WTC11 (cell line): Measurements from ENCODE around the gene SARS1. TPM values are rescaled to one million over a fixed set of nuclear protein-coding genes. Genes with fewer than 3 reads are reported as not detected.

Experiments
- ATAC-seq: fragments of 200-7000 bp; cut with Tn5 transposase; 2 replicates; pipeline ENCODE4 v1.10.0; 2021; ENCODE audit warnings: mild to moderate bottlenecking, moderate library complexity
- CTCF ChIA-PET: fragments of 300-600 bp; sonication (Branson Sonifier 250); formaldehyde crosslinking; loops from one replicate; lab custom pipeline; 2021; ENCODE audit warnings: antibody characterized with exemption; lab: Charles Lee
- POLR2A ChIA-PET: fragments of 350-600 bp; sonication (Branson Sonifier 250); formaldehyde crosslinking; loops from one replicate; lab custom pipeline; 2021; ENCODE audit warnings: antibody characterized with exemption; lab: Charles Lee
- DNase-seq: peaks from one replicate; pipeline ENCODE4 v3.0.0; 2021; ENCODE audit warnings: low spot score
- H3K27ac Mint-ChIP-seq: 2 replicates; pipeline ENCODE4 v1.8.0; 2021; ENCODE audit warnings: mixed read lengths
- H3K27me3 Mint-ChIP-seq: 2 replicates; pipeline ENCODE4 v1.8.0; 2021; ENCODE audit warnings: low read depth, mild to moderate bottlenecking, moderate library complexity, mixed read lengths
- H3K36me3 Mint-ChIP-seq: 2 replicates; pipeline ENCODE4 v1.8.0; 2021; ENCODE audit warnings: mixed read lengths
- H3K4me1 Mint-ChIP-seq: 2 replicates; pipeline ENCODE4 v1.8.0; 2022; ENCODE audit warnings: mixed read lengths
- H3K4me3 Mint-ChIP-seq: 2 replicates; pipeline ENCODE4 v1.8.0; 2021; ENCODE audit warnings: mild to moderate bottlenecking, moderate library complexity, mixed read lengths
- H3K9me3 Mint-ChIP-seq: 2 replicates; pipeline ENCODE4 v1.8.0; 2021; ENCODE audit warnings: mixed read lengths
- NFE2L1 ChIP-seq: sonication (generic); formaldehyde crosslinking; IDR thresholded peaks from 2 replicates; pipeline ENCODE4 v1.8.1; 2023; ENCODE audit warnings: missing genetic modification reagents
- ZNF263 ChIP-seq: sonication (generic); formaldehyde crosslinking; IDR thresholded peaks from 2 replicates; pipeline ENCODE4 v1.8.1; 2022; ENCODE audit warnings: low read depth, mild to moderate bottlenecking, moderate library complexity, missing genetic modification reagents
- ZNF317 ChIP-seq: sonication (generic); formaldehyde crosslinking; IDR thresholded peaks from 2 replicates; pipeline ENCODE4 v1.8.1; 2023; ENCODE audit warnings: low read depth, mild to moderate bottlenecking, moderate library complexity, missing genetic modification reagents, borderline replicate concordance
- ZNF423 ChIP-seq: fragments of 250-450 bp; sonication (Bioruptor Pico); IDR thresholded peaks from 2 replicates; pipeline ENCODE4 v2.1.2; 2022; ENCODE audit warnings: mild to moderate bottlenecking, moderate library complexity
- ZNF671 ChIP-seq: fragments of 250-450 bp; sonication (Bioruptor Pico); IDR thresholded peaks from 2 replicates; pipeline ENCODE4 v1.8.0; 2021; ENCODE audit warnings: mild to moderate bottlenecking
- total RNA-seq: library from RNA; stranded (reverse); gene quantifications from 3 replicates; pipeline ENCODE4 v1.2.3, GENCODE V29; 2021
- TF ChIP-seq, protein P1 (sequence below): sonication (generic); formaldehyde crosslinking; IDR thresholded peaks from 2 replicates; pipeline ENCODE4 v1.8.1; 2023; ENCODE audit warnings: mild to moderate bottlenecking, missing genetic modification reagents
- TF ChIP-seq, protein P2 (sequence below): sonication (generic); formaldehyde crosslinking; IDR thresholded peaks from 2 replicates; pipeline ENCODE4 v1.8.0; 2022; ENCODE audit warnings: mild to moderate bottlenecking, missing genetic modification reagents
- TF ChIP-seq, protein P3 (sequence below): sonication (generic); formaldehyde crosslinking; IDR thresholded peaks from 2 replicates; pipeline ENCODE4 v1.8.0; 2022; ENCODE audit warnings: mild to moderate bottlenecking, missing genetic modification reagents
- TF ChIP-seq, protein P4 (sequence below): fragments of 250-450 bp; sonication (Bioruptor Pico); IDR thresholded peaks from 2 replicates; pipeline ENCODE4 v1.9.0; 2021; ENCODE audit warnings: mild to moderate bottlenecking
- TF ChIP-seq, protein P5 (sequence below): fragments of 200-600 bp; IDR thresholded peaks from 2 replicates; pipeline ENCODE4 v1.8.0; 2022; ENCODE audit warnings: antibody characterized with exemption
- TF ChIP-seq, protein P6 (sequence below): sonication (generic); formaldehyde crosslinking; IDR thresholded peaks from 2 replicates; pipeline ENCODE4 v1.8.0; 2023; ENCODE audit warnings: mild to moderate bottlenecking, missing genetic modification reagents
- TF ChIP-seq, protein P7 (sequence below): sonication (generic); formaldehyde crosslinking; IDR thresholded peaks from 2 replicates; pipeline ENCODE4 v1.8.0; 2022; ENCODE audit warnings: mild to moderate bottlenecking, missing genetic modification reagents
- TF ChIP-seq, protein P8 (sequence below): sonication (generic); formaldehyde crosslinking; IDR thresholded peaks from 2 replicates; pipeline ENCODE4 v1.8.0; 2023; ENCODE audit warnings: missing genetic modification reagents, mild to moderate bottlenecking, borderline replicate concordance

The SARS1 gene
- total RNA-seq, 1 experiment from 2014 or later, result 149 TPM

DNA sequence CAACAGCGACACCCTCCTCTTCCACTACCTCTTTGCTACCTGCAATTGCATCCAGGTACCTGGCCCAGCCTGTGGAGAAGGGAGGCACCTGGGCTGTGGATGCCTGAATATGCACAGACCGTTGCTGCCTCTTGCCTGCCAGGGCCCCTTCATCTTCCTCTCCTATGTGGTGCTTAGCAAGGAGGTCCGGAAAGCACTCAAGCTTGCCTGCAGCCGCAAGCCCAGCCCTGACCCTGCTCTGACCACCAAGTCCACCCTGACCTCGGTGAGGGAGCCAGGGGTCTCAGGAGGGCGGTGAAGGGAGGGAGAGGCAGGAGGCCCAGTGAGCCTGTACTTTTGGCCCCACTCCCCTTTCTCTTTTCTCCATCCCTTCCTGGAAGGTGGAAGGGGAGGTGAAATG is 57.7 kb downstream of the SARS1 start:
- TF ChIP-seq ZNF263 (CRISPR knock-in tag) (no peak), ZNF423 (CRISPR knock-in tag) (no peak), ZNF671 (CRISPR knock-in tag) (no peak), NFE2L1 (no peak)
- TF ChIP-seq, protein P1, sequence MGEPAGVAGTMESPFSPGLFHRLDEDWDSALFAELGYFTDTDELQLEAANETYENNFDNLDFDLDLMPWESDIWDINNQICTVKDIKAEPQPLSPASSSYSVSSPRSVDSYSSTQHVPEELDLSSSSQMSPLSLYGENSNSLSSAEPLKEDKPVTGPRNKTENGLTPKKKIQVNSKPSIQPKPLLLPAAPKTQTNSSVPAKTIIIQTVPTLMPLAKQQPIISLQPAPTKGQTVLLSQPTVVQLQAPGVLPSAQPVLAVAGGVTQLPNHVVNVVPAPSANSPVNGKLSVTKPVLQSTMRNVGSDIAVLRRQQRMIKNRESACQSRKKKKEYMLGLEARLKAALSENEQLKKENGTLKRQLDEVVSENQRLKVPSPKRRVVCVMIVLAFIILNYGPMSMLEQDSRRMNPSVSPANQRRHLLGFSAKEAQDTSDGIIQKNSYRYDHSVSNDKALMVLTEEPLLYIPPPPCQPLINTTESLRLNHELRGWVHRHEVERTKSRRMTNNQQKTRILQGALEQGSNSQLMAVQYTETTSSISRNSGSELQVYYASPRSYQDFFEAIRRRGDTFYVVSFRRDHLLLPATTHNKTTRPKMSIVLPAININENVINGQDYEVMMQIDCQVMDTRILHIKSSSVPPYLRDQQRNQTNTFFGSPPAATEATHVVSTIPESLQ (CRISPR knock-in tag), result no peak
- TF ChIP-seq, protein P2, sequence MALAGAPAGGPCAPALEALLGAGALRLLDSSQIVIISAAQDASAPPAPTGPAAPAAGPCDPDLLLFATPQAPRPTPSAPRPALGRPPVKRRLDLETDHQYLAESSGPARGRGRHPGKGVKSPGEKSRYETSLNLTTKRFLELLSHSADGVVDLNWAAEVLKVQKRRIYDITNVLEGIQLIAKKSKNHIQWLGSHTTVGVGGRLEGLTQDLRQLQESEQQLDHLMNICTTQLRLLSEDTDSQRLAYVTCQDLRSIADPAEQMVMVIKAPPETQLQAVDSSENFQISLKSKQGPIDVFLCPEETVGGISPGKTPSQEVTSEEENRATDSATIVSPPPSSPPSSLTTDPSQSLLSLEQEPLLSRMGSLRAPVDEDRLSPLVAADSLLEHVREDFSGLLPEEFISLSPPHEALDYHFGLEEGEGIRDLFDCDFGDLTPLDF (CRISPR knock-in tag), result no peak
- TF ChIP-seq, protein P3, sequence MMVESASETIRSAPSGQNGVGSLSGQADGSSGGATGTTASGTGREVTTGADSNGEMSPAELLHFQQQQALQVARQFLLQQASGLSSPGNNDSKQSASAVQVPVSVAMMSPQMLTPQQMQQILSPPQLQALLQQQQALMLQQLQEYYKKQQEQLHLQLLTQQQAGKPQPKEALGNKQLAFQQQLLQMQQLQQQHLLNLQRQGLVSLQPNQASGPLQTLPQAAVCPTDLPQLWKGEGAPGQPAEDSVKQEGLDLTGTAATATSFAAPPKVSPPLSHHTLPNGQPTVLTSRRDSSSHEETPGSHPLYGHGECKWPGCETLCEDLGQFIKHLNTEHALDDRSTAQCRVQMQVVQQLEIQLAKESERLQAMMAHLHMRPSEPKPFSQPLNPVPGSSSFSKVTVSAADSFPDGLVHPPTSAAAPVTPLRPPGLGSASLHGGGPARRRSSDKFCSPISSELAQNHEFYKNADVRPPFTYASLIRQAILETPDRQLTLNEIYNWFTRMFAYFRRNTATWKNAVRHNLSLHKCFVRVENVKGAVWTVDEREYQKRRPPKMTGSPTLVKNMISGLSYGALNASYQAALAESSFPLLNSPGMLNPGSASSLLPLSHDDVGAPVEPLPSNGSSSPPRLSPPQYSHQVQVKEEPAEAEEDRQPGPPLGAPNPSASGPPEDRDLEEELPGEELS (CRISPR knock-in tag), result no peak
- TF ChIP-seq, protein P4, sequence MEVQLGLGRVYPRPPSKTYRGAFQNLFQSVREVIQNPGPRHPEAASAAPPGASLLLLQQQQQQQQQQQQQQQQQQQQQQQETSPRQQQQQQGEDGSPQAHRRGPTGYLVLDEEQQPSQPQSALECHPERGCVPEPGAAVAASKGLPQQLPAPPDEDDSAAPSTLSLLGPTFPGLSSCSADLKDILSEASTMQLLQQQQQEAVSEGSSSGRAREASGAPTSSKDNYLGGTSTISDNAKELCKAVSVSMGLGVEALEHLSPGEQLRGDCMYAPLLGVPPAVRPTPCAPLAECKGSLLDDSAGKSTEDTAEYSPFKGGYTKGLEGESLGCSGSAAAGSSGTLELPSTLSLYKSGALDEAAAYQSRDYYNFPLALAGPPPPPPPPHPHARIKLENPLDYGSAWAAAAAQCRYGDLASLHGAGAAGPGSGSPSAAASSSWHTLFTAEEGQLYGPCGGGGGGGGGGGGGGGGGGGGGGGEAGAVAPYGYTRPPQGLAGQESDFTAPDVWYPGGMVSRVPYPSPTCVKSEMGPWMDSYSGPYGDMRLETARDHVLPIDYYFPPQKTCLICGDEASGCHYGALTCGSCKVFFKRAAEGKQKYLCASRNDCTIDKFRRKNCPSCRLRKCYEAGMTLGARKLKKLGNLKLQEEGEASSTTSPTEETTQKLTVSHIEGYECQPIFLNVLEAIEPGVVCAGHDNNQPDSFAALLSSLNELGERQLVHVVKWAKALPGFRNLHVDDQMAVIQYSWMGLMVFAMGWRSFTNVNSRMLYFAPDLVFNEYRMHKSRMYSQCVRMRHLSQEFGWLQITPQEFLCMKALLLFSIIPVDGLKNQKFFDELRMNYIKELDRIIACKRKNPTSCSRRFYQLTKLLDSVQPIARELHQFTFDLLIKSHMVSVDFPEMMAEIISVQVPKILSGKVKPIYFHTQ (CRISPR knock-in tag), result no peak
- TF ChIP-seq, all 79 proteins: peak for 0
- peaks cover 22% of the 10 kb centered on the region for H3K4me1 Mint-ChIP-seq
- DNase-seq, result no peak
- H3K4me3 Mint-ChIP-seq, result no peak overlapping the region
- no peaks in the 10 kb centered on the region for H3K27me3 Mint-ChIP-seq
- ChIA-PET POLR2A (no interaction called here), CTCF (no interaction called here)
- peaks cover 9% of the 10 kb centered on the region for H3K36me3 Mint-ChIP-seq
- H3K27ac Mint-ChIP-seq, result no peak overlapping the region; the same call in 1 of the 2 replicates
- H3K9me3 Mint-ChIP-seq, result no peaks in the 10 kb centered on the region
- no peak for ATAC-seq

DNA sequence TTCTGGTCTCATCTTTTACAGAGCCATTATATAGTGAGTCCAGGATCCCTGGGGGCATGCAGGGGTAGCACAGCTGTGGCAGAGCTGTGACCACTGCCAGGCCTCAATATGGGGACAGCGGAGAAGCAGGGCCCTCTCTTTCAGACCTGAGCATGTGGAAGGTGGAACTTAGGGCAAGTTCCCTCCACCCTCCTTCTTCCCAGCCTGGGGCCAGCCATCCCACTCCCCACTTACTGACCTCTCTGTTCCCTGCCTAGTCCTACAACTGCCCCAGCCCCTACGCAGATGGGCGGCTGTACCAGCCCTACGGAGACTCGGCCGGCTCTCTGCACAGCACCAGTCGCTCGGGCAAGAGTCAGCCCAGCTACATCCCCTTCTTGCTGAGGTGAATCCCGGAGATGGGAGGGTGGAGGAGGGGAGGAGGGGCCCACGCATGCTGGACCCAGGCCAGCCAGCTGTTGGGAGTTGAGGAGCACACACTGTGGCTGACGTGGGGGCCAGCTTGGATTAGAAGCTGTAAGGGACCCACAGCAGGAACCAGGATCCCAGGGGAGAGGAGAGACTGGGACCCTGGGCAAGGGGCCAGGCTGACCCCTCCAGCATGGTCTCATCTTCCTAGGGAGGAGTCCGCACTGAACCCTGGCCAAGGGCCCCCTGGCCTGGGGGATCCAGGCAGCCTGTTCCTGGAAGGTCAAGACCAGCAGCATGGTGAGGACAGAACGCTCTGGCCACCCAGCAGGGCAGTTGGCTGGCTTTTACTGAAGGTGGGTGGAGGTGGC is 58.5 kb downstream of the SARS1 start:
- peaks cover 9% of the 10 kb centered on the region for H3K36me3 Mint-ChIP-seq
- no peak for DNase-seq
- CTCF ChIA-PET, result interaction anchor here (1.9 kb wide), 1 partner anchor 8 kb away, joined by 6 read pairs; no protein-coding TSS in a partner anchor
- ATAC-seq, result no peak
- H3K9me3 Mint-ChIP-seq, result no peaks in the 10 kb centered on the region
- no peak overlapping the region for H3K27ac Mint-ChIP-seq
- H3K4me1 Mint-ChIP-seq, result peaks cover 24% of the 10 kb centered on the region
- POLR2A ChIA-PET, result no interaction called here
- no peaks in the 10 kb centered on the region for H3K27me3 Mint-ChIP-seq
- H3K4me3 Mint-ChIP-seq, result no peak overlapping the region
- TF ChIP-seq, protein P5, sequence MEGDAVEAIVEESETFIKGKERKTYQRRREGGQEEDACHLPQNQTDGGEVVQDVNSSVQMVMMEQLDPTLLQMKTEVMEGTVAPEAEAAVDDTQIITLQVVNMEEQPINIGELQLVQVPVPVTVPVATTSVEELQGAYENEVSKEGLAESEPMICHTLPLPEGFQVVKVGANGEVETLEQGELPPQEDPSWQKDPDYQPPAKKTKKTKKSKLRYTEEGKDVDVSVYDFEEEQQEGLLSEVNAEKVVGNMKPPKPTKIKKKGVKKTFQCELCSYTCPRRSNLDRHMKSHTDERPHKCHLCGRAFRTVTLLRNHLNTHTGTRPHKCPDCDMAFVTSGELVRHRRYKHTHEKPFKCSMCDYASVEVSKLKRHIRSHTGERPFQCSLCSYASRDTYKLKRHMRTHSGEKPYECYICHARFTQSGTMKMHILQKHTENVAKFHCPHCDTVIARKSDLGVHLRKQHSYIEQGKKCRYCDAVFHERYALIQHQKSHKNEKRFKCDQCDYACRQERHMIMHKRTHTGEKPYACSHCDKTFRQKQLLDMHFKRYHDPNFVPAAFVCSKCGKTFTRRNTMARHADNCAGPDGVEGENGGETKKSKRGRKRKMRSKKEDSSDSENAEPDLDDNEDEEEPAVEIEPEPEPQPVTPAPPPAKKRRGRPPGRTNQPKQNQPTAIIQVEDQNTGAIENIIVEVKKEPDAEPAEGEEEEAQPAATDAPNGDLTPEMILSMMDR, result no peak
- no peak for TF ChIP-seq ZNF317 (CRISPR knock-in tag)
- TF ChIP-seq, protein P6, sequence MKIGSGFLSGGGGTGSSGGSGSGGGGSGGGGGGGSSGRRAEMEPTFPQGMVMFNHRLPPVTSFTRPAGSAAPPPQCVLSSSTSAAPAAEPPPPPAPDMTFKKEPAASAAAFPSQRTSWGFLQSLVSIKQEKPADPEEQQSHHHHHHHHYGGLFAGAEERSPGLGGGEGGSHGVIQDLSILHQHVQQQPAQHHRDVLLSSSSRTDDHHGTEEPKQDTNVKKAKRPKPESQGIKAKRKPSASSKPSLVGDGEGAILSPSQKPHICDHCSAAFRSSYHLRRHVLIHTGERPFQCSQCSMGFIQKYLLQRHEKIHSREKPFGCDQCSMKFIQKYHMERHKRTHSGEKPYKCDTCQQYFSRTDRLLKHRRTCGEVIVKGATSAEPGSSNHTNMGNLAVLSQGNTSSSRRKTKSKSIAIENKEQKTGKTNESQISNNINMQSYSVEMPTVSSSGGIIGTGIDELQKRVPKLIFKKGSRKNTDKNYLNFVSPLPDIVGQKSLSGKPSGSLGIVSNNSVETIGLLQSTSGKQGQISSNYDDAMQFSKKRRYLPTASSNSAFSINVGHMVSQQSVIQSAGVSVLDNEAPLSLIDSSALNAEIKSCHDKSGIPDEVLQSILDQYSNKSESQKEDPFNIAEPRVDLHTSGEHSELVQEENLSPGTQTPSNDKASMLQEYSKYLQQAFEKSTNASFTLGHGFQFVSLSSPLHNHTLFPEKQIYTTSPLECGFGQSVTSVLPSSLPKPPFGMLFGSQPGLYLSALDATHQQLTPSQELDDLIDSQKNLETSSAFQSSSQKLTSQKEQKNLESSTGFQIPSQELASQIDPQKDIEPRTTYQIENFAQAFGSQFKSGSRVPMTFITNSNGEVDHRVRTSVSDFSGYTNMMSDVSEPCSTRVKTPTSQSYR, result no peak
- TF ChIP-seq, protein P7, sequence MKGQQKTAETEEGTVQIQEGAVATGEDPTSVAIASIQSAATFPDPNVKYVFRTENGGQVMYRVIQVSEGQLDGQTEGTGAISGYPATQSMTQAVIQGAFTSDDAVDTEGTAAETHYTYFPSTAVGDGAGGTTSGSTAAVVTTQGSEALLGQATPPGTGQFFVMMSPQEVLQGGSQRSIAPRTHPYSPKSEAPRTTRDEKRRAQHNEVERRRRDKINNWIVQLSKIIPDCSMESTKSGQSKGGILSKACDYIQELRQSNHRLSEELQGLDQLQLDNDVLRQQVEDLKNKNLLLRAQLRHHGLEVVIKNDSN, result no peak
- TF ChIP-seq, protein P8, sequence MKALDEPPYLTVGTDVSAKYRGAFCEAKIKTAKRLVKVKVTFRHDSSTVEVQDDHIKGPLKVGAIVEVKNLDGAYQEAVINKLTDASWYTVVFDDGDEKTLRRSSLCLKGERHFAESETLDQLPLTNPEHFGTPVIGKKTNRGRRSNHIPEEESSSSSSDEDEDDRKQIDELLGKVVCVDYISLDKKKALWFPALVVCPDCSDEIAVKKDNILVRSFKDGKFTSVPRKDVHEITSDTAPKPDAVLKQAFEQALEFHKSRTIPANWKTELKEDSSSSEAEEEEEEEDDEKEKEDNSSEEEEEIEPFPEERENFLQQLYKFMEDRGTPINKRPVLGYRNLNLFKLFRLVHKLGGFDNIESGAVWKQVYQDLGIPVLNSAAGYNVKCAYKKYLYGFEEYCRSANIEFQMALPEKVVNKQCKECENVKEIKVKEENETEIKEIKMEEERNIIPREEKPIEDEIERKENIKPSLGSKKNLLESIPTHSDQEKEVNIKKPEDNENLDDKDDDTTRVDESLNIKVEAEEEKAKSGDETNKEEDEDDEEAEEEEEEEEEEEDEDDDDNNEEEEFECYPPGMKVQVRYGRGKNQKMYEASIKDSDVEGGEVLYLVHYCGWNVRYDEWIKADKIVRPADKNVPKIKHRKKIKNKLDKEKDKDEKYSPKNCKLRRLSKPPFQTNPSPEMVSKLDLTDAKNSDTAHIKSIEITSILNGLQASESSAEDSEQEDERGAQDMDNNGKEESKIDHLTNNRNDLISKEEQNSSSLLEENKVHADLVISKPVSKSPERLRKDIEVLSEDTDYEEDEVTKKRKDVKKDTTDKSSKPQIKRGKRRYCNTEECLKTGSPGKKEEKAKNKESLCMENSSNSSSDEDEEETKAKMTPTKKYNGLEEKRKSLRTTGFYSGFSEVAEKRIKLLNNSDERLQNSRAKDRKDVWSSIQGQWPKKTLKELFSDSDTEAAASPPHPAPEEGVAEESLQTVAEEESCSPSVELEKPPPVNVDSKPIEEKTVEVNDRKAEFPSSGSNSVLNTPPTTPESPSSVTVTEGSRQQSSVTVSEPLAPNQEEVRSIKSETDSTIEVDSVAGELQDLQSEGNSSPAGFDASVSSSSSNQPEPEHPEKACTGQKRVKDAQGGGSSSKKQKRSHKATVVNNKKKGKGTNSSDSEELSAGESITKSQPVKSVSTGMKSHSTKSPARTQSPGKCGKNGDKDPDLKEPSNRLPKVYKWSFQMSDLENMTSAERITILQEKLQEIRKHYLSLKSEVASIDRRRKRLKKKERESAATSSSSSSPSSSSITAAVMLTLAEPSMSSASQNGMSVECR, result no peak
